HAP-1 (cell line): ENCODE measurements around the gene IGFBPL1.
"Not testable (repeated sequence)": the region's sequence is repeated elsewhere in the genome, so short reads cannot be mapped to it uniquely, and the experiment has no call there.

ENCODE experiments used
- DNase-seq, 2 experiments: peaks; one replicate each; pipeline ENCODE4 v3.0.0-alpha.2; 2016 to 2020; ENCODE audit warnings: low spot score in 2 of 2
- H3K27me3 ChIP-seq: fragments of 250-450 bp; sonication (Bioruptor Pico); 2 replicates; pipeline ENCODE4 v1.5.1; 2020; ENCODE audit warnings: low read depth, mild to moderate bottlenecking, moderate library complexity
- H3K36me3 ChIP-seq: fragments of 250-450 bp; sonication (Bioruptor Pico); replicated peaks from 2 replicates; pipeline ENCODE4 v1.5.1; 2020; ENCODE audit warnings: mild to moderate bottlenecking
- H3K4me1 ChIP-seq: fragments of 250-450 bp; sonication (Bioruptor Pico); 2 replicates; pipeline ENCODE4 v1.5.1; 2020; ENCODE audit warnings: mild to moderate bottlenecking
- H3K4me3 ChIP-seq: fragments of 250-450 bp; sonication (Bioruptor Pico); 2 replicates; pipeline ENCODE4 v1.5.1; 2020; ENCODE audit warnings: mild to moderate bottlenecking, moderate library complexity
- H3K9me3 ChIP-seq: fragments of 250-450 bp; sonication (Bioruptor Pico); 2 replicates; pipeline ENCODE4 v1.5.1; 2020; ENCODE audit warnings: mild to moderate bottlenecking, moderate library complexity
- in situ Hi-C: fragments of 300-500 bp; cut with MboI; formaldehyde crosslinking; loops from 3 replicates; pipeline ENCODE4 v1.14.3; 2020; ENCODE audit warnings: low sequenced_read_pairs, inconsistent platforms, mixed read lengths

IGFBPL1 gene

DNA sequence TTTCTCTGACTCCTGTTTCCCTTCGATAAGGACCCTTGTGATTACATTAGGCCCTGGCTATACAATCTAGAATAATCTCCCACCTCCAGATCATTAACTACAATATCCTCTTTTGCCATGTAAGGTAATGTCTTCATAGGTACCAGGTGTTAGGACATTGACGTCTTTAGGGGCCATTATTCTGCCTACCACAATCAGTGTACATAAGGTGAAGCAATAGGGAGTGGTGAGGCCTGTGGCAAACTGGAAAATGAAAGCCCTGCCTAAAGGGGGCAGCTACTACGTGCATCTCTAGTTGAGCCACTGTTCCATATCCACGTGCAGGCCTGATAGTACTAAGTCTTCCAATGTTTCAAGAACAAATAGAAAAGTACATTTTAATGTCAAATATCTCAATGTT, 36.5 kb downstream of the IGFBPL1 start:
- Histone ChIP-seq H3K4me1 (peaks cover 6% of the 10 kb centered on the region; the same call in 1 of the 2 replicates), H3K36me3 (0 out of 2 replicates have a peak, but pooled peaks cover 2% of the 10 kb centered on the region), H3K4me3 (no peak overlapping the region), H3K27me3 (no peaks in the 10 kb centered on the region), H3K9me3 (peaks cover 14% of the 10 kb centered on the region; the same call in 1 of the 2 replicates)
- in situ Hi-C loops: no loop called here
- DNase-seq: no peak

DNA sequence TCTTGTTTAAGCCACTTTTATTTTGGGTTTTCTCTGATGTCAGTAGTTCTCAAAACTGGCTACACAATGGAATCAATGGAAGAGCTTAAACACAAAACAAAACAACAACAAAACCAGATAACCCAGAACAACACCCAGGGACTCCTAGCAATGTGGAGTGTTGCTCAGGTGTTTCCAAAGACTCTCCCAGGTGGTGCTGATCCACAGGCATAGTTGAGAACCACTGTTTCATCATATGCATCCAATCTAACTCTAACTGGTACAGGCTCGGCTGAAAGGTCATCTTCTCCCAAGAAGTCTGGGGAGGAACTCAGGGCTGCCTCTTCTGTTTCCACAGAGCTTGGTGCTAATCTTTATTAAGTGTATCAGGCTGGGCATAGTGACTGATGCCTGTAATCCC, 37.2 kb downstream of the IGFBPL1 start:
- peaks cover 14% of the 10 kb centered on the region; the same call in 1 of the 2 replicates for H3K9me3 ChIP-seq
- no peak overlapping the region for H3K4me3 ChIP-seq
- no peak for DNase-seq
- in situ Hi-C loops: no loop called here
- no peaks in the 10 kb centered on the region for H3K36me3 ChIP-seq
- H3K27me3 ChIP-seq: no peaks in the 10 kb centered on the region
- peaks cover 4% of the 10 kb centered on the region; the same call in 1 of the 2 replicates for H3K4me1 ChIP-seq

DNA sequence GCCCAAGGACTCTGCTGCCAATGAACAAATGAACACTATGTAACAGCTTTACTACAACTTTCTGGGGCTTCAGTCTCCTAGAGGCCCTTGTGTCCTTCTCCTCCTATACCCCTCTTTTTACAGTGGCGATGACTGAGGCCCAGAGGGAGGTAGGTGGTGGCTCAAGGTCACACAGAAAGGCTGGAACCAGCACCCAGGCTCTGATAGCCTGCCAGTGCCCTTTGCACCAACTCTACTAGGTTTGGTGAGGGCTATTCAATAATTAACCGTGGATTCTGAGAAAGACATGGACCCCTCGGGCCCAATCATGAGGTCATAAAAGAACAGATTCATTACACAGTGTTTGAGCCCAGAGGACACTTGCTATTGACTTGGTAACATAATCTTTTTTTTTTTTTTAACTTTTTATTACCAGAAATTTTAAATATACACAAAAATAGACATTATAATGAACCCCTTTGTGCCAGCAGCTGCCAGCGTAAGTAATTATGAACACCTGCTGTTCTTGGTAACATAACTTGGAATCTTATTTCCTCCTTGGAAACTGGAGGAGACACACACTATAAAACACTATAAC, 37.8 kb downstream of the IGFBPL1 start:
- in situ Hi-C loops: no loop called here
- Histone ChIP-seq H3K36me3 (no peaks in the 10 kb centered on the region), H3K9me3 (peaks cover 14% of the 10 kb centered on the region; the same call in 1 of the 2 replicates), H3K27me3 (no peaks in the 10 kb centered on the region), H3K4me3 (no peak overlapping the region), H3K4me1 (no peaks in the 10 kb centered on the region)
- no peak for DNase-seq

DNA sequence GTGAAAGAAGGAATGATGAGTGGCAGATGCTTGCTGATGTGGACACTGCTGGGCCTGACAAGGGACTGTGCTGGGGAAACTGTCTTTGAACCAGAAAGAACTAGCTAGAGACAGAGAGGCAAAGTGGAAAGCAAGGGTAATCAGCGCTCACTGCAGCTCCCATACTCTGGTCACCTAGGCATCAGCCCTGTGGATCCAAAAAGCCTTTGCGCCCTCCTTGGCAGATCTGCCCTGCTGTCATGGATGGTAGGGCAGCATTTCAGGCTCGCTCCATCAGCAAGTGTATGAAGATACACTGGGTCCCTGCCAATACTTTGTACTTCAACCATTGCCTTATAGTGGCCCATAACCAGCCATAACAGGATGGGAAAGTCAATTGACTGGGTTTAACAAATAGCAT, 38.4 kb downstream of the IGFBPL1 start:
- no peak for DNase-seq
- in situ Hi-C loops: no loop called here
- Histone ChIP-seq H3K9me3 (peaks cover 14% of the 10 kb centered on the region; the same call in 1 of the 2 replicates), H3K27me3 (no peaks in the 10 kb centered on the region), H3K4me3 (no peak overlapping the region), H3K4me1 (no peaks in the 10 kb centered on the region), H3K36me3 (no peaks in the 10 kb centered on the region)

DNA sequence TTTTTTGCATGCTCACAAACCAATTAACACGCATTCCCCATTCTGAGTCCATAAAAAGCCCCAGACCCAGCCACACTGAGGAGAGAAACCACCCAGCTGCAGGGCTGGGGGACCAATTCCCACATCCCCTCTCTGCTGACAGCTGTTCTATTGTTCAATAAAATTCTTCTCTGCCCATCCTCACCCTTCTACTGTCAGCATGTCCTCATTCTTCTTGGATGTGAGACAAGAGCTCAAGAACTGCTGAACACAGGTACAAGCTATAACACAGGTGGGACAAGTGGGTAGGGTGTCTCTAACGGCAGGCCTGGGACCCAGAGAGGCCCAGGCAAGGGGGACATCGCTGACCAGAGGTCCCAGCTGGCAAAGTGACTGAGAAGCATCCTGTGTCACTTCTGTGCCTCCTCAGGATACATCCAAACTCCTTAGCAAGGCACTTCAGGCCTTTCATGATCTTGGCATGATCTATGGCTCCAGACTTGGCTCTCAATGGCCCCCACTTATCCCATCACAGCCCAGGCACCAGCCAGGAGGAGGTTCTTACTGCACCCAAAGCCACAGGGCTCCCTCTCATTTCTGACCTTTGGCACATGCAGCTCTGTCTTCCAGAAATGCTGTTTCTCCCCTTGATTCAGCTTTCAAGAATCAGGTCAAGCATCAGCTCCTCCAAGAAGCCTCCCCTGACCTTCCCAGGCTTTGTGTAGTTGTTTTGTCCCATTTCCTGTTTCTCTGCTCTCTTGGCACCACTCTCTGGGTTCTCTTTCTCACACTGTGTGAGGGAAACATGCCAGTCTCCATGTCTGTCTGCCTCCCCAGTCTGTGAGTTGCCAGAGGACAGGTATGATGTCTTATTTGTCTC, 39.0 kb downstream of the IGFBPL1 start:
- H3K36me3 ChIP-seq: no peaks in the 10 kb centered on the region
- H3K4me1 ChIP-seq: no peaks in the 10 kb centered on the region
- H3K9me3 ChIP-seq: peaks cover 14% of the 10 kb centered on the region; the same call in 1 of the 2 replicates
- in situ Hi-C loops: no loop called here
- DNase-seq: no peak
- H3K27me3 ChIP-seq: no peaks in the 10 kb centered on the region
- no peak overlapping the region for H3K4me3 ChIP-seq

DNA sequence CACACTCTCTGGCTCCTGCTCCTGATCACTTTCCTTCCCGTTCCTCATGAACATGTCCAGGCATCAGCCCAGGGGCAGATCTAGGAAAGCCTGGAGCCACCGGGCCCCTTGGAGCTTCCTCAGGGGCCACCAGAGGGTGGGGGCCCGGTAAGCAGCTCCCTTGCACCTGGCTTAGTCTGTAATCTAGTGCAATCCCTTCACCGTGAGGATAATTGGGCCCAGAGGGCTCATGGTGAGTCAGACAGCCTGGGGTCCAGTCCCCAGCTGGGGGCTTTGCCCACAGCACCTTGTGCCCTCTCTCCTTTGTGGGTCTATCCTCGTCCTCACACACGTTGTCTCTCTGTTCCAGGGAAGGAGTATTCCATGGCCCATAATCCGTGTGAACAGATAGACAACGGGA, 42.1 kb downstream of the IGFBPL1 start:
- peaks cover 14% of the 10 kb centered on the region; the same call in 1 of the 2 replicates for H3K9me3 ChIP-seq

DNA sequence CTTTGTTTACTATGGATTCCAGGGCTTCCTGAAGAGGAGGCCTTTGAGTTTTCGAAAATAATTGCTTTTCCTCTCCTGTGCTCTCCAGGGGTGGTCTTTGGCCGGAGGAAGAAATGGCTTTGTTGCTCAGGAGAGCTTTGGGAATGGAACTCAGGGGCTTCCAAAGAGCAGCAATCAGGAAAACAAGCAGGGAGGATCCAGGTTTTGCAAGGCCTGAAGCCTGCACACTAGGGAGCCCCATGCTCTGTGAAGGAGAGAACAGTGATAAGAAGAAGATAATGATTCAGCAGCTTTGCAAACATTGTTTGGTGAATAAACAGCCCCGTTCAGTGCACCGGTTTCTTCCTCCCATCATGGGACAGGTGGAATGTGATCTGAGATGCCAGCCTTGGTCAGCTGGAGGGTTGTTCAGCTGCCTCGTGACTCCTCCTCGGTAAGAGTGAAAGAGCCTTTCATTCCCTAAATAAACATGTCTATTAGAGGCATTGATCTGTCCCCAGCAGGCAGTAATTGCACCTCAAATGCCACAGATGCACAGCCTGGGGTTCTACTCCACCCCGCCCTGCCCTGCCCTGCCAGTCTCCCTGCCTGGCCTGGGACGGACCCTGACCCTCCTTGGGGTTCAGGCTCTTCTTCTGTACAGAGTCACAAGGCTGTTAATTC, 43.3 kb downstream of the IGFBPL1 start:
- Histone ChIP-seq H3K4me1 (no peaks in the 10 kb centered on the region), H3K4me3 (no peak overlapping the region), H3K36me3 (no peaks in the 10 kb centered on the region), H3K9me3 (peaks cover 14% of the 10 kb centered on the region; the same call in 1 of the 2 replicates), H3K27me3 (no peaks in the 10 kb centered on the region)
- in situ Hi-C loops: no loop called here
- no peak for DNase-seq

More for the DNA sequence above, 42.1 kb downstream of the IGFBPL1 start:
- in situ Hi-C loops: no loop called here
- H3K27me3 ChIP-seq: no peaks in the 10 kb centered on the region
- no peaks in the 10 kb centered on the region for H3K36me3 ChIP-seq
- DNase-seq: no peak
- no peaks in the 10 kb centered on the region for H3K4me1 ChIP-seq
- no peak overlapping the region for H3K4me3 ChIP-seq

DNA sequence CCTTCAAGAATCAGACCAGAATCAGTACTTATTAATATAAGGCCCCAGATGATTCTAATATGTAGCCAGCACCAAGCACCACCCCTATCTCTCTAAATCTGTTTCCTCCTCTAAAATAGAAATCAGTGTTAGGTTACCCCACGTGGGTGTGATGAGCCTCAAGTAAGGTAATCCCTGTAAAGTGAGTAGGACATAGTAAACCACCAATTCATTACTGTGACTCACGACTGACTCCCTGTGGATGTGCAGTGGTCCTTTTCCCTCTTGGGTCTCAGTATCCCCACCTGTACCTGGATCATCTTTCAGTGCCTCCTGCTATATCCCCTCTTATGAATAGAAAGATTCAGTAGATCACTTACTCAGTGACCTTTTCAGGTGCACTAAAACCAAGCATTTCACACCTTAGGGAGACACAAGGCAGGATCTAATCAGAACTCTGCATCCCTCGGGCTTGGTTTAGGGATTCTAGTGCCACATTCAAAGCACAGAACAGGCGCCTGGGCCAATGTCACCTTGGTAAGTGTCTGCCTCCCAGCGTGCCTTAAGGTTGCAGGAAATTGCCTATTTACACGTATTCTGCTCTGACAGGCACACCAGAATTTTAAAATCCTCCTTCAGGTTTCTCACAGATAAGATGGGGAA, 43.9 kb downstream of the IGFBPL1 start:
- no peaks in the 10 kb centered on the region for H3K4me1 ChIP-seq
- no peaks in the 10 kb centered on the region for H3K36me3 ChIP-seq
- H3K9me3 ChIP-seq: peaks cover 12% of the 10 kb centered on the region; the same call in 1 of the 2 replicates
- H3K27me3 ChIP-seq: no peaks in the 10 kb centered on the region
- in situ Hi-C loops: no loop called here
- DNase-seq: no peak
- H3K4me3 ChIP-seq: no peak overlapping the region

DNA sequence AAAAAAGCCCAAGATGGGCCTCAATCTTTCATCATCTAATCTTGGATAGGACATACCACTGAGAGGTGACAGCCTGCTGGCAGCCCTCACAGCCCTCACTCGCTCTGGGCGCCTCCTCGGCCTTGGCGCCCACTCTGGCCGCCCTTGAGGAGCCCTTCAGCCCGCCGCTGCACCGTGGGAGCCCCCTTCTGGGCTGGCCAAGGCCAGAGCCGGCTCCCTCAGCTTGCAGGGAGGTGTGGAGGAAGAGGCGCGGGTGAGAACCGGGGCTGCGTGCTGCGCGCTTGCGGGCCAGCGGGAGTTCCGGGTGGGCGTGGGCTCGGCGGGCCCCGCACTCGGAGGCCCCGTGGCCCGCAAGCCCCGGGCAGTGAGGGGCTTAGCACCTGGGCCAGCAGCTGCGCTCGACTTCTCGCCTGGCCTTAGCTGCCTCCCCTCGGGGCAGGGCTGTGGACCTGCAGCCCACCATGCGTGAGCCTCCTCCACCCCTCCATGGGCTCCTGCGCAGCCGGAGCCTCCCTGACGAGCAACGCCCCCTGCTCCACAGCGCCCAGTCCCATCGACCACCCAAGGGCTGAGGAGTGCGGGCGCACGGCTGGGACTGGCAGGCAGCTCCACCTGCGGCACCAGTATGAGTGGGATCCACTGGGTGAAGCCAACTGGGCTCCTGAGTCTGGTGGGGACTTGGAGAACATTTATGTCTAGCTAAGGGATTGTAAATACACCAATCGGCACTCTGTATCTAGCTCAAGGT, 46.7 kb downstream of the IGFBPL1 start:
- H3K4me3 ChIP-seq, H3K4me1 ChIP-seq, DNase-seq, H3K36me3 ChIP-seq, H3K27me3 ChIP-seq, in situ Hi-C loops, H3K9me3 ChIP-seq: not testable (repeated sequence)

DNA sequence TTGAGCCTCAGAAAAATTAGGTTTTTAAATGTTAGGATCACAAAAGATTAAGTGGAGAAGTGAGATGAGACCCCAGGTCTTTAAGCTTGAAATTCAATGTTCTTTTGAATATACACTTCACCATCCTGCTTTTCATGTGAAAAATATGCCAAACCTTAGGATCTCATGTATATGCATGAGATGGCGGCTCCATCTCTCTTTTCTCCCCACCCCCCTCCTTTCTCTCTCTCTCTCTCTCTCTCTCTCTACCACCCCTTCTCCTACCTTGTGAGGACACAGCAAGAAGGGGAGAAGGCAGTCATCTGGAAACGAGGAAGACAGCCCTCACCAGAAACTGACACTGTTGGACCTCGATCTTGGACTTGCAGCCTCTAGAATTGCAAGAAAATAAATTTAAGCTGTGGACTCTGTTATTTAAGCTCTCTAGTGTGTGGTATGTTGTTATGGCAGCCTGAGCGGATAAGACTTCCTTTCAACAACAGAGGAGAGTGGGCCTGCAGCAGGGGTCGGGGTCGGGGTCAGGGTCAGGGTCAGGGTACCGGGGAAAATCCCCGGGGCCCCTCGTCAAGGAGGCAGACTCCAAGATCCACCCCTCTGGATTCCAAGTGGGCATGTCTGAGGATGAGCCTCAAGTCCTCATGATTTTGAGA, 48.1 kb downstream of the IGFBPL1 start:
- Histone ChIP-seq H3K36me3 (no peaks in the 10 kb centered on the region), H3K27me3 (peaks cover 9% of the 10 kb centered on the region; the same call in 1 of the 2 replicates), H3K4me1 (no peaks in the 10 kb centered on the region), H3K9me3 (no peaks in the 10 kb centered on the region), H3K4me3 (no peak overlapping the region)
- in situ Hi-C loops: no loop called here
- DNase-seq: no peak

DNA sequence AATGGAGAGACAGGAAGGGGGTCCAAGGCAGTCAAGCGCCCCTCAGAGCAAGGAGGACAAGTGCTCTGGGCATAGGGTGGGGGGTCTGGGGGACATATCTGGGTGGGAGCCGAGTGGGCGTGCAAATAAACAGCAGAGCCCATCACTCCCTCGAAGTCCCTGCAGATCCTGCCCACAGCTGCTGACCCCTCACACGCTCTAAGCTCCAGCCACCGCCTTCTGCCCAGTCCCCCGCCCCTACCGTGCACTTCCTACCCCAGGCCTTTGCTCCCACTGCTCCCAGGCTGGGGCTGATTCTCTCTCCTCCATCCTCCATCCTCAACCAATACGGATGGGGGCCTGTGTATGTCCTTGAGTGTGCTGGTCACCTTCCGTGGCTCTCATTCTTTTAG, 48.7 kb downstream of the IGFBPL1 start:
- no peak for DNase-seq
- no peaks in the 10 kb centered on the region for H3K4me1 ChIP-seq
- H3K9me3 ChIP-seq: no peaks in the 10 kb centered on the region
- in situ Hi-C loops: no loop called here
- no peaks in the 10 kb centered on the region for H3K36me3 ChIP-seq
- H3K27me3 ChIP-seq: peaks cover 9% of the 10 kb centered on the region; the same call in 1 of the 2 replicates
- H3K4me3 ChIP-seq: no peak overlapping the region

DNA sequence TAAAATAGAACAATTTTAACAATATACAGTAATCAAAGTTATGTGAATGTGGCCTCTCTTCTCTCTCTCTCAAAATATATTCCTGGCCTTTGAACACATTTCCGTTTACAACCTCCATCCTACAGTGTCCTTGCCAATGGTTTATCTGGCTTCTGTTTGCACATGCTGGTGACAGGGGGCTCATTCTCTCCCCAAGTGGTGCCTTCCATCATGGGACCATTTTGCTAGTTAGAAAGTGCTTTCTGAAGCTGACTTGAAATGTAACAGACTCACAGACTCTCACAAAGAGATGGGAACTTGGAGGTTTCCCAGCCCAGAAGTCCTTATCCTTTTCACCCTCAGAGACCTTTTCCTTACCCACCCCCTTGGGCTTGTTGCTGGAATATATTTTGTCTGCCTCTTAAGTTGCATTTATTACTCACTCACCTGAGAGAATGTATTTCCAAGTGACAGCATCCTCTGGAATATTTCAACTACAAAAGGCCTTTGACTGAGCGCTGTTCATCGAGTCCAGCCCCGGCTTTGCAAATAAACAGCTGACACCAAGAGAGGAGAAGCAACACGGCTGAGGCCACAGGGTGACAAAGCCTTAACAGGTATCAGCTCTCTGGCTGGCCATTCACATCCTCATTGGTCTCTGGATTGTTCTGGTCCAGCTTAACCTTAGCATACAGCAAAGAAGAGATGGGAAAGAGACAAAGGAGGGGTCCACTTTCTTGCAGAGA, 49.2 kb downstream of the IGFBPL1 start:
- DNase-seq: no peak
- Histone ChIP-seq H3K36me3 (no peaks in the 10 kb centered on the region), H3K27me3 (peaks cover 9% of the 10 kb centered on the region; the same call in 1 of the 2 replicates), H3K4me1 (no peaks in the 10 kb centered on the region), H3K9me3 (no peaks in the 10 kb centered on the region), H3K4me3 (no peak overlapping the region)
- in situ Hi-C loops: loop anchor here (25.0 kb wide), 1 partner anchor 888 kb away; the partner anchor contains the start of gene POLR1E
